ENCODE results near the gene UST. TPM values are rescaled to one million over a fixed set of nuclear protein-coding genes. Genes with fewer than 3 reads are reported as not detected.

Gene UST
- total RNA-seq, 1 experiment from 2014 or later: 6.1 TPM

DNA sequence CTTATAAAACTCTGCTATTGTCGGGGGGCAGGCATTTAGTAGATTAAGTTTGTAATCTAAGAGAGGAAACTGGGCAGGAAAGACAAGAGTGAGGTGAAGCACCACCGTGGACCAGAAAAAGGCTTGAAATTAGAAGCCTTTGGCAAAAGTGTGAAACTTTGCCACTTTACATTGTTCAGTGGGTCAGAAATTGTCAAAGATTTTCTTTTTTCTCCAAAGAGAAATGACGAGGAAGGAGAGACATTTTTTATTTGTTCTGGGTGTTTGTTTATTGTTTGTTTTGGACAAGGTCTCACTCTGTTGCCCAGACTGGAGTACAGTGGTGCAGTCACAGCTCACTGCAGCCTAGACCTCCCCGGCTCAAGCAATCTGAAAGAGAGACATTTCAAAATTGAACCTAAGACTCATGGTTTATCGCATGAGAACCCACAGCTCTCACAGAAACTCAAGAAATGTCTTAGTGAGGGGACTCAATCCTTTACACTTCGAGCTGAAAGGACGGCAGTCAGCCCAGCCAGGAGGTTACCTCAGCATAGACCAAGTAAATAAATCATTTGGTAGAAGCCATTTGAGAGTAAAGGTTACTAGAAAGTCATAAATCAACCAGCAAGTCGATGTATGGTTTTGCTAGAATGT, 307.8 kb downstream of the UST start:
- Histone ChIP-seq H3K4me2 (ENCODE audit: low read length) (no peak overlapping the region), H2AFZ (ENCODE audit: low read depth, low read length, poor library complexity, severe bottlenecking) (no peak overlapping the region), H3K9me2 (ENCODE audit: insufficient read depth) (no peaks in the 10 kb centered on the region), H3K9me3 (ENCODE audit: control insufficient read depth in 1 of 2, insufficient read depth in 1 of 2, low read depth in 1 of 2, low read length in 2 of 2) (no peaks in the 10 kb centered on the region), H3K4me1 (ENCODE audit: control insufficient read depth in 1 of 2, insufficient read depth in 2 of 2, low read length in 2 of 2) (peaks cover 0 to under 1% of the 10 kb centered on the region in 2 experiments; a peak in 2 of 4 replicates), H3K27me3 (ENCODE audit: insufficient read depth, low read length) (no peaks in the 10 kb centered on the region), H3K9ac (ENCODE audit: low read length) (no peak overlapping the region), H3K4me3 (replicated peaks in 1 of 2; ENCODE audit: low read depth in 1 of 2, low read length in 2 of 2) (no peak overlapping the region), H3K36me3 (ENCODE audit: control insufficient read depth in 1 of 2, insufficient read depth in 2 of 2, low read length in 2 of 2) (no peaks in the 10 kb centered on the region), H4K20me1 (ENCODE audit: insufficient read depth) (no peaks in the 10 kb centered on the region), H3K27ac (ENCODE audit: low read depth, low read length) (no peak overlapping the region), H3K79me2 (ENCODE audit: insufficient read depth, low read length) (no peaks in the 10 kb centered on the region)
- no TSS peak for BruUV-seq (replicated peaks)
- RAD21 ChIA-PET (ENCODE audit: low non-redundant PET in 1 of 2, low total read pairs in 2 of 2, uncharacterized antibody in 2 of 2, unreplicated experiment in 2 of 2): no interaction called here
- POLR2A ChIA-PET: no interaction called here
- TF ChIP-seq, protein P1, sequence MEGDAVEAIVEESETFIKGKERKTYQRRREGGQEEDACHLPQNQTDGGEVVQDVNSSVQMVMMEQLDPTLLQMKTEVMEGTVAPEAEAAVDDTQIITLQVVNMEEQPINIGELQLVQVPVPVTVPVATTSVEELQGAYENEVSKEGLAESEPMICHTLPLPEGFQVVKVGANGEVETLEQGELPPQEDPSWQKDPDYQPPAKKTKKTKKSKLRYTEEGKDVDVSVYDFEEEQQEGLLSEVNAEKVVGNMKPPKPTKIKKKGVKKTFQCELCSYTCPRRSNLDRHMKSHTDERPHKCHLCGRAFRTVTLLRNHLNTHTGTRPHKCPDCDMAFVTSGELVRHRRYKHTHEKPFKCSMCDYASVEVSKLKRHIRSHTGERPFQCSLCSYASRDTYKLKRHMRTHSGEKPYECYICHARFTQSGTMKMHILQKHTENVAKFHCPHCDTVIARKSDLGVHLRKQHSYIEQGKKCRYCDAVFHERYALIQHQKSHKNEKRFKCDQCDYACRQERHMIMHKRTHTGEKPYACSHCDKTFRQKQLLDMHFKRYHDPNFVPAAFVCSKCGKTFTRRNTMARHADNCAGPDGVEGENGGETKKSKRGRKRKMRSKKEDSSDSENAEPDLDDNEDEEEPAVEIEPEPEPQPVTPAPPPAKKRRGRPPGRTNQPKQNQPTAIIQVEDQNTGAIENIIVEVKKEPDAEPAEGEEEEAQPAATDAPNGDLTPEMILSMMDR (IDR thresholded peaks at IDR 0.05 in 2 of 3, conservative IDR thresholded peaks at IDR 0.05 in 1 of 3; ENCODE audit: borderline replicate concordance in 1 of 3, insufficient read depth in 1 of 3, low read depth in 2 of 3, low read length in 2 of 3): no peak
- TF ChIP-seq ZNF274 (IDR thresholded peaks at IDR 0.05; ENCODE audit: low read depth, low read length): no peak
- no peak for TF ChIP-seq SRF (IDR thresholded peaks at IDR 0.05; ENCODE audit: low read depth)
- TF ChIP-seq POLR2AphosphoS5 (IDR thresholded peaks at IDR 0.05; ENCODE audit: low read depth, low read length): no peak
- TF ChIP-seq YY1 (IDR thresholded peaks at IDR 0.05; ENCODE audit: extremely low read depth, insufficient replicate concordance, low read depth, low read length): no peak
- no peak for TF ChIP-seq ATF3 (IDR thresholded peaks at IDR 0.05)
- no peak for TF ChIP-seq CBX3 (IDR thresholded peaks at IDR 0.05; ENCODE audit: low read depth)
- TF ChIP-seq, protein P2, sequence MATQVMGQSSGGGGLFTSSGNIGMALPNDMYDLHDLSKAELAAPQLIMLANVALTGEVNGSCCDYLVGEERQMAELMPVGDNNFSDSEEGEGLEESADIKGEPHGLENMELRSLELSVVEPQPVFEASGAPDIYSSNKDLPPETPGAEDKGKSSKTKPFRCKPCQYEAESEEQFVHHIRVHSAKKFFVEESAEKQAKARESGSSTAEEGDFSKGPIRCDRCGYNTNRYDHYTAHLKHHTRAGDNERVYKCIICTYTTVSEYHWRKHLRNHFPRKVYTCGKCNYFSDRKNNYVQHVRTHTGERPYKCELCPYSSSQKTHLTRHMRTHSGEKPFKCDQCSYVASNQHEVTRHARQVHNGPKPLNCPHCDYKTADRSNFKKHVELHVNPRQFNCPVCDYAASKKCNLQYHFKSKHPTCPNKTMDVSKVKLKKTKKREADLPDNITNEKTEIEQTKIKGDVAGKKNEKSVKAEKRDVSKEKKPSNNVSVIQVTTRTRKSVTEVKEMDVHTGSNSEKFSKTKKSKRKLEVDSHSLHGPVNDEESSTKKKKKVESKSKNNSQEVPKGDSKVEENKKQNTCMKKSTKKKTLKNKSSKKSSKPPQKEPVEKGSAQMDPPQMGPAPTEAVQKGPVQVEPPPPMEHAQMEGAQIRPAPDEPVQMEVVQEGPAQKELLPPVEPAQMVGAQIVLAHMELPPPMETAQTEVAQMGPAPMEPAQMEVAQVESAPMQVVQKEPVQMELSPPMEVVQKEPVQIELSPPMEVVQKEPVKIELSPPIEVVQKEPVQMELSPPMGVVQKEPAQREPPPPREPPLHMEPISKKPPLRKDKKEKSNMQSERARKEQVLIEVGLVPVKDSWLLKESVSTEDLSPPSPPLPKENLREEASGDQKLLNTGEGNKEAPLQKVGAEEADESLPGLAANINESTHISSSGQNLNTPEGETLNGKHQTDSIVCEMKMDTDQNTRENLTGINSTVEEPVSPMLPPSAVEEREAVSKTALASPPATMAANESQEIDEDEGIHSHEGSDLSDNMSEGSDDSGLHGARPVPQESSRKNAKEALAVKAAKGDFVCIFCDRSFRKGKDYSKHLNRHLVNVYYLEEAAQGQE (IDR thresholded peaks at IDR 0.05; ENCODE audit: low read depth): no peak
- no peak for TF ChIP-seq EGR1 (IDR thresholded peaks at IDR 0.05; ENCODE audit: low read depth)
- TF ChIP-seq FOSL1 (IDR thresholded peaks at IDR 0.05; ENCODE audit: low read depth): no peak
- no peak for TF ChIP-seq RAD21 (IDR thresholded peaks at IDR 0.05; ENCODE audit: low read depth)
- no peak for TF ChIP-seq ZFX (IDR thresholded peaks at IDR 0.05)
- no peak for TF ChIP-seq SIN3A (IDR thresholded peaks at IDR 0.05; ENCODE audit: low read depth)
- no peak for TF ChIP-seq SP1 (IDR thresholded peaks at IDR 0.05; ENCODE audit: low read depth)
- TF ChIP-seq TCF7L2 (IDR thresholded peaks at IDR 0.05; ENCODE audit: borderline replicate concordance, extremely low read depth, insufficient read depth, insufficient read length): no peak
- TF ChIP-seq, protein P3, sequence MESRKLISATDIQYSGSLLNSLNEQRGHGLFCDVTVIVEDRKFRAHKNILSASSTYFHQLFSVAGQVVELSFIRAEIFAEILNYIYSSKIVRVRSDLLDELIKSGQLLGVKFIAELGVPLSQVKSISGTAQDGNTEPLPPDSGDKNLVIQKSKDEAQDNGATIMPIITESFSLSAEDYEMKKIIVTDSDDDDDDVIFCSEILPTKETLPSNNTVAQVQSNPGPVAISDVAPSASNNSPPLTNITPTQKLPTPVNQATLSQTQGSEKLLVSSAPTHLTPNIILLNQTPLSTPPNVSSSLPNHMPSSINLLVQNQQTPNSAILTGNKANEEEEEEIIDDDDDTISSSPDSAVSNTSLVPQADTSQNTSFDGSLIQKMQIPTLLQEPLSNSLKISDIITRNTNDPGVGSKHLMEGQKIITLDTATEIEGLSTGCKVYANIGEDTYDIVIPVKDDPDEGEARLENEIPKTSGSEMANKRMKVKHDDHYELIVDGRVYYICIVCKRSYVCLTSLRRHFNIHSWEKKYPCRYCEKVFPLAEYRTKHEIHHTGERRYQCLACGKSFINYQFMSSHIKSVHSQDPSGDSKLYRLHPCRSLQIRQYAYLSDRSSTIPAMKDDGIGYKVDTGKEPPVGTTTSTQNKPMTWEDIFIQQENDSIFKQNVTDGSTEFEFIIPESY (IDR thresholded peaks at IDR 0.05; ENCODE audit: extremely low read depth, insufficient replicate concordance, low read length): no peak
- no peak for TF ChIP-seq EZH2phosphoT487 (IDR thresholded peaks at IDR 0.05; ENCODE audit: borderline replicate concordance)
- TF ChIP-seq MAX (IDR thresholded peaks at IDR 0.05): no peak
- no peak for TF ChIP-seq JUND (IDR thresholded peaks at IDR 0.05)
- no peak for TF ChIP-seq ELF1 (IDR thresholded peaks at IDR 0.05; ENCODE audit: borderline replicate concordance, low read depth)
- DNase-seq (ENCODE audit: low read depth, low spot score) (no peak), ATAC-seq (no peak)
- CTCF ChIA-PET: no interaction called here
- intact Hi-C loops (cut with micrococcal nuclease): no loop called here
